ENCODE measurements around the gene SPATA16.

GRCh38 chr3:172908771-172909270 is 232.2 kb downstream of the SPATA16 start:
- no peak for TF ChIP-seq CTCF (IDR thresholded peaks at IDR 0.05; ENCODE audit: poor library complexity)
- no peak for TF ChIP-seq EZH2phosphoT487 (IDR thresholded peaks at IDR 0.05; ENCODE audit: low read depth, severe bottlenecking, unreplicated experiment)
- no peak for TF ChIP-seq EZH2 (IDR thresholded peaks at IDR 0.05; ENCODE audit: borderline replicate concordance)
